CD4-positive, alpha-beta memory T cell (primary cell): ENCODE measurements around the gene CCNC. TPM values are rescaled to one million over a fixed set of nuclear protein-coding genes. Genes with fewer than 3 reads are reported as not detected.
A peak's percentile ranks its signal among the peaks of the same experiment; 100 is the strongest.

ENCODE experiments used
- CTCF ChIA-PET: fragments of 350-600 bp; sonication (Branson Sonifier 250); formaldehyde crosslinking; loops from one replicate; lab custom pipeline; 2021; ENCODE audit warnings: inconsistent platforms; ENCODE audit not compliant: partially characterized antibody; lab: Charles Lee
- POLR2A ChIA-PET: fragments of 350-600 bp; sonication (Branson Sonifier 250); formaldehyde crosslinking; loops from one replicate; lab custom pipeline; 2021; ENCODE audit not compliant: partially characterized antibody; lab: Charles Lee
- DNase-seq, 5 donors: peaks; one replicate each; pipeline versions ENCODE4 v3.0.0 to v3.0.0-alpha.2; 2020 to 2022; ENCODE audit warnings: mixed read lengths in 1 of 5
- H3K27ac ChIP-seq: one replicate; pipeline ENCODE4 v1.7.0; 2013; ENCODE audit warnings: low read depth, low read length
- H3K27me3 ChIP-seq: 2 replicates; pipeline ENCODE4 v1.7.0; 2013; ENCODE audit warnings: mild to moderate bottlenecking, low read length, moderate library complexity; ENCODE audit not compliant: insufficient read depth
- H3K36me3 ChIP-seq: 2 replicates; pipeline ENCODE4 v1.7.0; 2013; ENCODE audit warnings: mild to moderate bottlenecking, low read length, moderate library complexity; ENCODE audit not compliant: insufficient read depth
- H3K4me1 ChIP-seq: 2 replicates; pipeline ENCODE4 v1.7.0; 2013; ENCODE audit warnings: mild to moderate bottlenecking, low read length, moderate library complexity; ENCODE audit not compliant: insufficient read depth
- H3K4me3 ChIP-seq, 2 donors: one replicate each; pipeline ENCODE4 v1.7.0; 2013; ENCODE audit warnings: low read length in 2 of 2, mild to moderate bottlenecking in 1 of 2
- H3K9me3 ChIP-seq, 2 donors: one replicate each; pipeline ENCODE4 v1.7.0; 2013; ENCODE audit warnings: low read length in 2 of 2, control low read depth in 1 of 2; ENCODE audit not compliant: control insufficient read depth in 1 of 2
- H3K27ac Mint-ChIP-seq, 7 donors: one replicate each; pipeline ENCODE4 v1.8.0; 2020 to 2021; ENCODE audit warnings: mixed read lengths in 7 of 7, mild to moderate bottlenecking in 6 of 7, inconsistent platforms in 3 of 7, moderate library complexity in 3 of 7
- H3K27me3 Mint-ChIP-seq, 2 donors: one replicate each; pipeline ENCODE4 v1.8.0; 2020 to 2021; ENCODE audit warnings: mixed read lengths in 2 of 2
- H3K36me3 Mint-ChIP-seq, 2 donors: one replicate each; pipeline ENCODE4 v1.8.0; 2020 to 2021; ENCODE audit warnings: mixed read lengths in 2 of 2, inconsistent platforms in 1 of 2, mild to moderate bottlenecking in 1 of 2
- H3K4me1 Mint-ChIP-seq, 4 donors: one replicate each; pipeline ENCODE4 v1.8.0; 2020 to 2021; ENCODE audit warnings: mixed read lengths in 4 of 4, mild to moderate bottlenecking in 1 of 4
- H3K4me3 Mint-ChIP-seq, 8 donors: one replicate each; pipeline ENCODE4 v1.8.0; 2020 to 2021; ENCODE audit warnings: mixed read lengths in 8 of 8, mild to moderate bottlenecking in 7 of 8, moderate library complexity in 6 of 8, inconsistent platforms in 3 of 8
- H3K9me3 Mint-ChIP-seq, 8 donors: one replicate each; pipeline ENCODE4 v1.8.0; 2020 to 2021; ENCODE audit warnings: mixed read lengths in 8 of 8, mild to moderate bottlenecking in 5 of 8, inconsistent platforms in 3 of 8, moderate library complexity in 1 of 8
- intact Hi-C: fragments of 100-400 bp; cut with micrococcal nuclease; formaldehyde crosslinking; loops from one replicate; pipeline ENCODE4 v1.15.1; 2023
- polyA plus RNA-seq, 2 donors: library from polyadenylated mRNA; unstranded; fragments of 300-500 nt; fragmentation: Illumina TruSeq; gene quantifications; one replicate each; pipeline ENCODE4 v1.2.3, GENCODE V29; 2021
- total RNA-seq, 2 experiments: library from RNA; stranded (reverse); gene quantifications; one replicate each; pipeline ENCODE4 v1.2.3, GENCODE V29; 2021

CCNC gene
- total and polyA plus RNA-seq, 4 experiments from 2014 or later: 41.3 to 76.6 (median 44.5) TPM

- Mint-ChIP-seq H3K27ac (no peak overlapping the region), H3K27me3 (peaks cover 8 to 14% of the 10 kb centered on the region in 2 donors), H3K4me3 (peak overlapping the region in 1 of 8 donors; percentile 14), H3K4me1 (peaks cover 5 to 18% (median 6%) of the 10 kb centered on the region in 4 donors), H3K9me3 (no peaks in the 10 kb centered on the region), H3K36me3 (no peaks in the 10 kb centered on the region)
- H3K36me3 ChIP-seq: no peaks in the 10 kb centered on the region
- H3K4me1 ChIP-seq: no peaks in the 10 kb centered on the region
- CTCF ChIA-PET: no interaction called here
- POLR2A ChIA-PET: interaction anchor here (1.3 kb wide), 1 partner anchor 13 kb away, joined by 4 read pairs; no protein-coding TSS in a partner anchor
- no peaks in the 10 kb centered on the region for H3K27me3 ChIP-seq
- no peak overlapping the region for H3K27ac ChIP-seq
- no peak for DNase-seq
- no peaks in the 10 kb centered on the region for H3K9me3 ChIP-seq
- intact Hi-C loops: no loop called here
- H3K4me3 ChIP-seq: no peak overlapping the region
Observed at GRCh38 chr6:99575544-99576227, 7.2 kb upstream of the CCNC start.

DNA sequence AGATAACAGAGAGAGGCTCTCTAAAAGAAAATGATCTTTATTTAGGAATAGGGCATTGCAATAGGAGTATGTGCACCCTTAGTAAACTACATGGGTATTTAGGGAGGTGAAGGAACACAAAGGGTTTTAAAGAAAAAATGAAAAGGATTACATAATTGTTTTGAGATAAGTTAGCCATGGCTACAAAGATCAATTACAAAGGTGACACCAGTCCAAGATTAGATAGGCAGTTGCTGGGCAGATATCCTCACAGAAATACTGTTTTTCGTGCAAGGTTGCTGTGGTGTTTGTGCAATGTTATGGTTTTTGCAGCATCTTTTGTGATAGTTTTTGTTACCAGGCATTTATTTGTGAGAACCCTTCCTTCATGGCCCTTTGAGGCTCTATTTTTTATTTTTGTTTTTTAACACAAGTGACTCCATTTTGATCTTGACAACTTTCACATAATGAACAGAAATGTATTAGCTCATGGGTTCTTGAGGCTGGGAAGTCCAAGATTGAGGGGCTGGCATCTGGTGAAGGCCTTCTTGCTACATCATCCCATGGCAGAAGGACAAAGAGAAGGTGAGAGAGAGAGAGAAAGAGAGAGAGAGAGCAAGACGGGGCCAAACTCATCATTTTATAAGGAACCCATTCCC is 5.6 kb upstream of the CCNC start:
- no peaks in the 10 kb centered on the region for H3K9me3 Mint-ChIP-seq
- CTCF ChIA-PET: interaction anchor here (1.0 kb wide), 2 partner anchors 9 to 148 kb away, joined by 3 to 5 read pairs; no protein-coding TSS in a partner anchor
- H3K4me3 Mint-ChIP-seq: peak overlapping the region in 1 of 8 donors; percentile 12
- H3K4me3 ChIP-seq: no peak overlapping the region
- peaks cover 5 to 22% (median 6%) of the 10 kb centered on the region in 4 donors for H3K4me1 Mint-ChIP-seq
- no peak for DNase-seq
- no peaks in the 10 kb centered on the region for H3K36me3 ChIP-seq
- POLR2A ChIA-PET: interaction anchor here (1.0 kb wide), 1 partner anchor 37 kb away, joined by 4 read pairs; no protein-coding TSS in a partner anchor
- H3K9me3 ChIP-seq: no peaks in the 10 kb centered on the region
- H3K4me1 ChIP-seq: no peaks in the 10 kb centered on the region
- no peak overlapping the region for H3K27ac ChIP-seq
- intact Hi-C loops: no loop called here
- peaks cover 2 to 7% of the 10 kb centered on the region in 2 donors for H3K27me3 Mint-ChIP-seq
- H3K36me3 Mint-ChIP-seq: no peaks in the 10 kb centered on the region
- no peak overlapping the region for H3K27ac Mint-ChIP-seq
- H3K27me3 ChIP-seq: no peaks in the 10 kb centered on the region

DNA sequence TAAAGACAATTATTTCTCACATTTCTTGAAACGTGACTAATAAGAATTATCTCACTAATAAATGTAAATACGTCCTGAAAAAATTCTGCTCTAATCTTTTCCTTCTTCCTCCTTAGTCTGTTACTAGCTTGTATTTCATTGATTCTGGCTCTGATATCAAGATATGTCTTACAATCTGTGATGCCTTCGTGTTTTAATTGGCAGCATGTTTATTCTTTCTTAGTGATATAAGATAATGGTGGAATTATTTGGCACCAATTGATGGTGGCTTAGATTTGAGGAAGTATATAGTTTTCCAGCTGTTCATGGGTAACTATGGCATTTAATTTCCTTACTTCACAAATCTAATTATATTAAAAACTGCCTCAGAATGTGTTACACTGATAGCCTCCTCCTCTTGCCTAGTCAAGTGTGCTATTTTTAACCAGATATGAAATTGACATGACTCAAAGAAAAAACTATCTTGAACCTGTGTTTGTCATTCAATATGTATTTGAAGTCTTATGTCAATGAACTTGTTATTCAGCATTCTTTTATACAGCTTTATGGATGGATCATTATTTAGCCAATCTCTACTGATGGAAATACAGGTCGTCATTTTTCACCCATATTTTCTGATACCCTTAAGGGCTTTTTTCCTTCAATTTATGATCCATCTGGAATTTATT is 5.3 kb downstream of the CCNC start:
- H3K4me3 Mint-ChIP-seq: no peak overlapping the region
- peaks cover 7 to 27% of the 10 kb centered on the region in 2 donors for H3K36me3 Mint-ChIP-seq
- no peaks in the 10 kb centered on the region for H3K9me3 Mint-ChIP-seq
- H3K4me1 Mint-ChIP-seq: peaks cover 23 to 44% (median 29%) of the 10 kb centered on the region in 4 donors
- ChIA-PET POLR2A (interaction anchor here (0.9 kb wide), 1 partner anchor 138 kb away, joined by 3 read pairs; the partner anchor contains the start of gene PNISR), CTCF (interaction anchor here (0.6 to 1.7 kb wide), 2 partner anchors 20 to 43 kb away, joined by 3 to 4 read pairs; no protein-coding TSS in a partner anchor)
- Histone ChIP-seq H3K4me1 (peaks cover 24% of the 10 kb centered on the region), H3K9me3 (no peaks in the 10 kb centered on the region), H3K4me3 (no peak overlapping the region), H3K27me3 (no peaks in the 10 kb centered on the region), H3K27ac (no peak overlapping the region), H3K36me3 (no peaks in the 10 kb centered on the region)
- no peaks in the 10 kb centered on the region for H3K27me3 Mint-ChIP-seq
- intact Hi-C loops: no loop called here
- no peak overlapping the region for H3K27ac Mint-ChIP-seq
- DNase-seq: no peak

DNA sequence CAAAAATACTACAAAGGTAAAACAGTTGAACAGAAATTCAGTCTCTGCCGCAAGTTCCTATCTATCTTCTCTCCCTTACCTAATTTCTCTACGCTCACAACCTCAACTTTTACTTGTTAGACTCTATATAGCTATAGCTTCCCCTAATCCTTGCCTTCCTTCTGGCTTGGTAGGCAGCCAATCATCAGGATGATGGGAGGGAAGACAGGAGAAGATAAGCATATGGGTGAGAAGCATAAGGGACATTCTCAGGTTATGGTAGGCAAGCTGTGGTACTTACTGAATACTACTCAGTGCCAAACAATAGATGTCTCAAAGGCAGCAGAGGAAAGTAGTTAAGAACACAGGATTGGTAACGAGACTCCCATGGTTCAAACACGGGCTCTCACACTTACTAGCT is 7.8 kb downstream of the CCNC start:
- Mint-ChIP-seq H3K36me3 (peaks cover 25 to 44% of the 10 kb centered on the region in 2 donors), H3K27me3 (no peaks in the 10 kb centered on the region), H3K27ac (no peak overlapping the region), H3K4me1 (peaks cover 13 to 25% (median 14%) of the 10 kb centered on the region in 4 donors), H3K4me3 (no peak overlapping the region), H3K9me3 (peaks cover 0 to 3% (median 0%) of the 10 kb centered on the region in 8 donors)
- H3K4me3 ChIP-seq: no peak overlapping the region
- DNase-seq: no peak
- no peaks in the 10 kb centered on the region for H3K27me3 ChIP-seq
- H3K9me3 ChIP-seq: no peaks in the 10 kb centered on the region
- CTCF ChIA-PET: interaction anchor here (1.3 kb wide), 1 partner anchor 28 kb away, joined by 3 read pairs; no protein-coding TSS in a partner anchor
- POLR2A ChIA-PET: no interaction called here
- peaks cover 3% of the 10 kb centered on the region for H3K4me1 ChIP-seq
- peaks cover 13% of the 10 kb centered on the region for H3K36me3 ChIP-seq
- H3K27ac ChIP-seq: no peak overlapping the region
- intact Hi-C loops: no loop called here

DNA sequence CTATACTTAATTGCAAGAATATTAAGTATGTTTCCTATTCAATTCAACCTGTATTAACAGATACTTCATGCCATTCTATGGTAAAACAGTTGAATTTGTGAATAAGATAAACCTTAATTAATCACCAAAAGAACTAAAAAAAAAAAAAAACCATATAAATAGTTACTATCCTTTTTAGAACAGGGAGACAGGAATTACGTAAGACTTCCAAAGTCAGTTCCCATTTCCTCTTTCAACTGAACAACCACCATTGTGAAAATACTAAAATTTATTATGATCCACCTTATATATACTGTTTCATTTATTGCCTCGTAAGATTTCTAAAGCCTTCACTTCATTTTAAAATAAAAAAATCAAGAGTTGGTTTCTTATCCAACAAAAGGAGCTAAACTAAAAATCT is 9.4 kb downstream of the CCNC start:
- no peaks in the 10 kb centered on the region for H3K4me1 ChIP-seq
- Mint-ChIP-seq H3K27me3 (no peaks in the 10 kb centered on the region), H3K36me3 (peaks cover 38 to 58% of the 10 kb centered on the region in 2 donors), H3K27ac (no peak overlapping the region), H3K4me3 (no peak overlapping the region), H3K9me3 (peaks cover 0 to 6% (median 0%) of the 10 kb centered on the region in 8 donors), H3K4me1 (peaks cover 8 to 14% (median 11%) of the 10 kb centered on the region in 4 donors)
- POLR2A ChIA-PET: no interaction called here
- no peaks in the 10 kb centered on the region for H3K9me3 ChIP-seq
- DNase-seq: no peak
- intact Hi-C loops: no loop called here
- H3K27ac ChIP-seq: no peak overlapping the region
- H3K36me3 ChIP-seq: peaks cover 19% of the 10 kb centered on the region
- no peak overlapping the region for H3K4me3 ChIP-seq
- CTCF ChIA-PET: interaction anchor here (0.7 to 1.3 kb wide), 3 partner anchors 9 to 39 kb away, joined by 3 to 4 read pairs (median 4); partner anchors contain the start of gene CCNC
- H3K27me3 ChIP-seq: no peaks in the 10 kb centered on the region

DNA sequence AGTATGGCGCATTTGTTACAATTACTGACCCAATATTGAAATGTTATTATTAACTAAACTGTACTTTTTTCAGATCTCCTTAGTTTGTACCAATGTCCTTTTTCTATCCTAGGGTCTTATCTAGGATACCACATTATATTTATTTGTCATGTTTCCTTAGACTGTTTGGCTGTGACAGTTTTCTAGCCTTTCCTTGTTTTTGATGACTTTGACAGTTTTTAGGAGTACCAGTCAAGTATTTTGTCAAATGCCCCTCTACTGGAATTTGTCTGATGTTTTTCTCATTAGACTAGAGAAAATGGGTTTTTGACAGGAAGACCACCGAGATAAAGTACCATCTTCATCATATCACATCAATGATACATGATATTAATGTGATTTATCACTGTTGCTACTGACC is 14.6 kb downstream of the CCNC start:
- POLR2A ChIA-PET: interaction anchor here (1.1 kb wide), 1 partner anchor 15 kb away, joined by 6 read pairs; the partner anchor contains the start of gene CCNC
- H3K27ac Mint-ChIP-seq: no peak overlapping the region

More for the DNA sequence above, 14.6 kb downstream of the CCNC start:
- peaks cover 0 to 6% (median 0%) of the 10 kb centered on the region in 8 donors for H3K9me3 Mint-ChIP-seq
- Histone ChIP-seq H3K4me3 (no peak overlapping the region), H3K27me3 (no peaks in the 10 kb centered on the region), H3K27ac (no peak overlapping the region), H3K36me3 (peaks cover 26% of the 10 kb centered on the region), H3K4me1 (no peaks in the 10 kb centered on the region), H3K9me3 (no peaks in the 10 kb centered on the region)
- H3K4me3 Mint-ChIP-seq: no peak overlapping the region
- peaks cover under 1 to 5% (median 2%) of the 10 kb centered on the region in 4 donors for H3K4me1 Mint-ChIP-seq
- DNase-seq: no peak
- CTCF ChIA-PET: interaction anchor here (1.2 kb wide), 1 partner anchor 8 kb away, joined by 4 read pairs; no protein-coding TSS in a partner anchor
- H3K27me3 Mint-ChIP-seq: no peaks in the 10 kb centered on the region
- peaks cover 46 to 56% of the 10 kb centered on the region in 2 donors for H3K36me3 Mint-ChIP-seq
- intact Hi-C loops: no loop called here
